Neuronal stem cell (in vitro differentiated cells): ENCODE results near the gene JPH4.

ENCODE experiments used
- DNase-seq: peaks from one replicate; pipeline ENCODE4 v3.0.0-alpha.2; 2013; ENCODE audit warnings: low spot score
- H2AFZ ChIP-seq: one replicate; pipeline ENCODE4 v1.6.1; 2013; ENCODE audit warnings: mild to moderate bottlenecking, low read length, inconsistent platforms
- H2AK5ac ChIP-seq: 2 replicates; pipeline ENCODE4 v1.6.1; 2013; ENCODE audit warnings: low read depth, mild to moderate bottlenecking, inconsistent platforms, low read length, moderate library complexity, mixed read lengths
- H2BK120ac ChIP-seq: 2 replicates; pipeline ENCODE4 v1.6.1; 2013; ENCODE audit warnings: low read depth, mild to moderate bottlenecking, inconsistent platforms, low read length, moderate library complexity, mixed read lengths
- H2BK12ac ChIP-seq: one replicate; pipeline ENCODE4 v1.6.1; 2013; ENCODE audit warnings: low read length, inconsistent platforms
- H2BK15ac ChIP-seq: 2 replicates; pipeline ENCODE4 v1.6.1; 2013; ENCODE audit warnings: mild to moderate bottlenecking, low read length, inconsistent platforms, mixed read lengths
- H2BK5ac ChIP-seq: one replicate; pipeline ENCODE4 v1.6.1; 2013; ENCODE audit warnings: inconsistent platforms, mild to moderate bottlenecking, low read length, moderate library complexity
- H3K14ac ChIP-seq: one replicate; pipeline ENCODE4 v1.6.1; 2013; ENCODE audit warnings: low read length, inconsistent platforms
- H3K18ac ChIP-seq: 2 replicates; pipeline ENCODE4 v1.6.1; 2013; ENCODE audit warnings: low read length, inconsistent platforms
- H3K23ac ChIP-seq: 2 replicates; pipeline ENCODE4 v1.6.1; 2013; ENCODE audit warnings: low read depth, mild to moderate bottlenecking, mixed read lengths, low read length, inconsistent platforms; ENCODE audit not compliant: poor library complexity
- H3K27ac ChIP-seq: replicated peaks from 3 replicates; pipeline ENCODE4 v1.5.1; 2013; ENCODE audit warnings: low read length, inconsistent platforms
- H3K27me3 ChIP-seq, 3 experiments: 2 replicates each; pipeline ENCODE4 v1.6.1; 2013; ENCODE audit warnings: low read length in 3 of 3, mild to moderate bottlenecking in 2 of 3, inconsistent platforms in 1 of 3, low read depth in 1 of 3, mixed read lengths in 1 of 3, moderate library complexity in 1 of 3; ENCODE audit not compliant: control insufficient read depth in 3 of 3, insufficient read depth in 3 of 3
- H3K36me3 ChIP-seq, 2 donors: replicated peaks in 1 of 2; 2 replicates each; pipeline ENCODE4 v1.6.1; 2013; ENCODE audit warnings: low read length in 2 of 2; ENCODE audit not compliant: control insufficient read depth in 2 of 2, insufficient read depth in 2 of 2
- H3K4ac ChIP-seq: 2 replicates; pipeline ENCODE4 v1.6.1; 2013; ENCODE audit warnings: inconsistent platforms, mild to moderate bottlenecking, low read length, moderate library complexity
- H3K4me1 ChIP-seq, 2 donors: 1 replicate in 1 of 2; 2 replicates in 1 of 2; pipeline ENCODE4 v1.6.1; 2013; ENCODE audit warnings: low read length in 2 of 2, low read depth in 1 of 2; ENCODE audit not compliant: control insufficient read depth in 2 of 2, insufficient read depth in 1 of 2
- H3K4me2 ChIP-seq: one replicate; pipeline ENCODE4 v1.6.1; 2013; ENCODE audit warnings: mild to moderate bottlenecking, low read length, inconsistent platforms; ENCODE audit not compliant: insufficient read depth, poor library complexity, severe bottlenecking
- H3K4me3 ChIP-seq, 2 donors: 2 replicates each; pipeline ENCODE4 v1.5.1; 2013; ENCODE audit warnings: low read length in 2 of 2, mild to moderate bottlenecking in 2 of 2, inconsistent platforms in 1 of 2, moderate library complexity in 1 of 2
- H3K79me1 ChIP-seq: one replicate; pipeline ENCODE4 v1.6.1; 2013; ENCODE audit warnings: low read depth, mild to moderate bottlenecking, inconsistent platforms, low read length, moderate library complexity
- H3K9ac ChIP-seq: one replicate; pipeline ENCODE4 v1.6.1; 2013; ENCODE audit warnings: mild to moderate bottlenecking, low read depth, low read length, inconsistent platforms; ENCODE audit not compliant: poor library complexity
- H3K9me3 ChIP-seq, 2 donors: replicated peaks in 1 of 2; 2 replicates each; pipeline versions ENCODE3 to v1.6.1; 2013; ENCODE audit warnings: low read length in 2 of 2, mild to moderate bottlenecking in 2 of 2, inconsistent platforms in 1 of 2, low read depth in 1 of 2, mixed read lengths in 1 of 2, moderate library complexity in 1 of 2; ENCODE audit not compliant: control insufficient read depth in 2 of 2, insufficient read depth in 1 of 2
- H4K8ac ChIP-seq: one replicate; pipeline ENCODE4 v1.6.1; 2013; ENCODE audit warnings: low read depth, mild to moderate bottlenecking, inconsistent platforms, low read length, moderate library complexity
- H4K91ac ChIP-seq: one replicate; pipeline ENCODE4 v1.6.1; 2013; ENCODE audit warnings: low read length, low read depth, mild to moderate bottlenecking, inconsistent platforms; ENCODE audit not compliant: poor library complexity
- WGBS, 2 donors: extraction: QIAGEN DNeasy Blood & Tissue Kit; methylation state at CpG; one replicate each; pipeline ENCODE4 v1.1.7; 2013; ENCODE audit warnings: missing lambda C conversion rate in 2 of 2, mixed read lengths in 1 of 2; ENCODE audit not compliant: insufficient read length in 2 of 2, insufficient replicate concordance in 1 of 2; ENCODE audit errors: extremely low coverage in 2 of 2; 5-methylcytosine and 5-hydroxymethylcytosine counted together

Gene JPH4

DNA sequence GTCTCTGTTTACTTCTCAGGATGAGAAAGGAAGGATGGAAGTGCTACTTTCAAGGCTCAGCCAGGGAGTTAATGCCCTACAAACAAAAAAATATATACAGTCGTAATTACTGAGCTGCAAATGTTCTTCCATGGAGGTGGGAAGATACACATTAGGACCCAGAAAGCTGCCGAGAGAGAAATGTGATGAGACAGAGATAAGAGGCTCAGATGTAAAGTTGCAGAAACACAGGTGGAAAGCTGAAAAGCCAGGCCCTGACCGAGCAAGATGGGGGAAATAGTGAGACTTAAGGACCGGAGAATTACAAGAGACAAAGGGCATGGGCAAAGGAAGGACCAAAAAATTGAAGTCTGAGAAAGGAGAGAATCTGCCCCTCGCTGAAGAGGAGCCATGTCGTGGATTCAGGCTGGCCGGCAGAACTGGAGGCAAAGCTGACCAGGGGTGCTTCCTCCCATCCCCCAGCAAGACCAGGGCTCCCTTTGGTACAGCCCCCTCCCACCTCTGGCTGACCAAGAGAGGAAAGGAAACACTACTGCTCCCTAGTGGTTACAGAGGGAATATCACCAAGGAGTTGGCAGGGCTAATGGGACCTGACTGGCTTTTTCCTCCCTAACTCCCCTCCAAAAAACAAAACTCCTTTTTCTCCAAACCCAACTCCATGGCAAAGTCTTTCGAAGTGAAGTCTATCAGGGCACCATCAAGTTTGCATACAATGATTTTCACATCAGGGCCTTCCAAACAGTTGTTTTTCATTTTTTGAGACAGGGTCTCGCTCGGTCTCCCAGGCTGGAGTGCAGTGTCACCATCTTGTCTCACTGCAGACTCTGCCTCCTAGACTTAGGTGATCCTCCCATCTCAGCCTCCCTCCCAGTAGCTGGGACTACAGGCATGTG is 39.1 kb downstream of the JPH4 start:
- Histone ChIP-seq H3K9me3 (no peaks in the 10 kb centered on the region), H3K4me3 (no peak overlapping the region)

DNA sequence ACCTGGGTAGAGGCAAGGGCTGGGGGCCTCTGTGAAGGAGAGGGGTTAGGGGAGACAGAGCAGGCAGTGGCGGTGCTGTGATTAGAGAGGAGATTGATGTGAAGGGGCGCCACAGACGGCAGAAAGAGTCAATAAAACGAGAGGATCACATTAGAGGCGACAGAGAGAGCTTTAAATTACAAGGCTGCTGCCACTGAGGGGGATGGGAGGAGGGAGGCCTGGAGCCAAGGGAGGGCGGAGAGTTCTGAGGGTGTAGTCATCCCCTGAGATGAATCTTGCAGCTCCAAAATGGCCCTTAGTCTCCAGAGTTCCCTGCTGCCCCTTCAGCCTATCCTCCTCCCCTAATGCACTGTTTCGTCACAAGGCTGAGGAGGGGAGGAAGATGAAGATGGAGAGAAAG is 39.8 kb downstream of the JPH4 start:
- H3K4me1 ChIP-seq, result peaks cover 8 to 21% of the 10 kb centered on the region in 2 donors
- H4K91ac ChIP-seq, result no peak overlapping the region
- peak overlapping the region; percentile 4 for H2AFZ ChIP-seq
- H3K79me1 ChIP-seq, result no peaks in the 10 kb centered on the region
- no peak overlapping the region for H3K4ac ChIP-seq
- H2BK5ac ChIP-seq, result no peak overlapping the region
- no peak overlapping the region for H4K8ac ChIP-seq
- no peak overlapping the region for H3K4me2 ChIP-seq
- peaks cover 11 to 14% of the 10 kb centered on the region in 2 donors for H3K36me3 ChIP-seq
- H2BK15ac ChIP-seq, result no peak overlapping the region
- H2BK120ac ChIP-seq, result no peak overlapping the region
- H3K4me3 ChIP-seq, result no peak overlapping the region
- no peaks in the 10 kb centered on the region for H3K9me3 ChIP-seq
- H3K23ac ChIP-seq, result no peak overlapping the region
- DNase-seq, result no peak
- H3K18ac ChIP-seq, result no peak overlapping the region
- no peaks in the 10 kb centered on the region for H3K27me3 ChIP-seq
- no peak overlapping the region for H3K14ac ChIP-seq
- WGBS, 2 donors, result no CpG with 5 or more reads among the region's 7 CpGs
- H3K27ac ChIP-seq, result peak overlapping the region; percentile 16
- H2BK12ac ChIP-seq, result no peak overlapping the region
- no peak overlapping the region for H2AK5ac ChIP-seq
- no peak overlapping the region for H3K9ac ChIP-seq

More for the DNA sequence above, 39.1 kb downstream of the JPH4 start:
- Histone ChIP-seq H3K79me1 (no peaks in the 10 kb centered on the region), H3K23ac (no peak overlapping the region), H4K8ac (no peak overlapping the region), H3K4me1 (peaks cover 8 to 23% of the 10 kb centered on the region in 2 donors), H3K36me3 (peaks cover 8 to 9% of the 10 kb centered on the region in 2 donors), H3K9ac (no peak overlapping the region), H3K27me3 (no peaks in the 10 kb centered on the region), H2BK5ac (no peak overlapping the region), H2AFZ (peak overlapping the region; percentile 75), H4K91ac (no peak overlapping the region), H2BK12ac (no peak overlapping the region), H2AK5ac (no peak overlapping the region), H3K4ac (no peak overlapping the region), H2BK120ac (no peak overlapping the region), H3K27ac (peak overlapping the region; percentile 16), H3K4me2 (peak overlapping the region; percentile 45), H2BK15ac (no peak overlapping the region), H3K14ac (no peak overlapping the region), H3K18ac (peak overlapping the region; percentile 28)
- DNase-seq, result peak; percentile 78
- no CpG with 5 or more reads among the region's 10 CpGs for WGBS, 2 donors

DNA sequence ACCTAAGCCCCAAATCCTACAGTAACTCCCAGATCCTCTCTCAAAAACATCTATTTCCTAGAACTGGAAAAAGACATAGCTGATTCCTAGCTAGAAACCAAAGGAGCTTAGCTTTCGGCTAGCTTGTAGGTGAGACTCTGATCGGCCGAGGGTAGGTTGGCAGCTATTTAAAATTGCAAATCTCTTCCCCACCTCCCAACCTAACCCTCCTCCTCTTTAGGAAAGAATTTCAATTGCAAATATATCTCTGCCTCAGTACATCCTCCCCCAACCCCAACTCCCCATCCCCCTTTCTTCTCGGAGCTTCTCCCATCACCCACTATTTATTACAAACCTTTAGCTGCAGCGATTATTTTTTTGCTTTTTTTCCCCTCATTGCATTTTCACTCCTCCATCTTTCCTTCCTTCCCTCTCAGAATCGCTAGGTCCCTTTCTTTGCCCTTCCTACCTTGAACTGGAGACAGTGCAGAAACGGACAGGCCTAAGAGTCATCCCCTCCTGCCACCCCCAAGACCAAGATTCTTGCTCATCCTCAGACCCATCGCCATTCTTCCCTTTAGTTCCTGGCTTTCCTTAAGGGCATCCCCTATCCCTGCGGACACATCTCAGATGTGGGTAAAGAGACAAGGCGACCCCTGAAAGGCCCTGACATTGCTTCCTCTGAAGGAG is 40.4 kb downstream of the JPH4 start:
- DNase-seq, result no peak
- no peak overlapping the region for H3K9ac ChIP-seq
- WGBS, 2 donors, result no CpG with 5 or more reads among the region's 10 CpGs
- H3K79me1 ChIP-seq, result no peaks in the 10 kb centered on the region
- no peak overlapping the region for H2BK5ac ChIP-seq
- H3K36me3 ChIP-seq, result peaks cover 10 to 14% of the 10 kb centered on the region in 2 donors
- peak overlapping the region; percentile 15 for H3K18ac ChIP-seq
- H2BK120ac ChIP-seq, result no peak overlapping the region
- H3K4me2 ChIP-seq, result no peak overlapping the region
- peaks cover 8 to 21% of the 10 kb centered on the region in 2 donors for H3K4me1 ChIP-seq
- no peak overlapping the region for H2BK12ac ChIP-seq
- no peak overlapping the region for H4K8ac ChIP-seq
- no peak overlapping the region for H2BK15ac ChIP-seq
- H3K4me3 ChIP-seq, result no peak overlapping the region
- H3K27ac ChIP-seq, result peak overlapping the region; percentile 11
- H4K91ac ChIP-seq, result no peak overlapping the region
- no peaks in the 10 kb centered on the region for H3K27me3 ChIP-seq
- no peak overlapping the region for H3K23ac ChIP-seq
- no peak overlapping the region for H3K4ac ChIP-seq
- H3K14ac ChIP-seq, result no peak overlapping the region
- H2AK5ac ChIP-seq, result no peak overlapping the region
- H2AFZ ChIP-seq, result peak overlapping the region; percentile 4
- no peaks in the 10 kb centered on the region for H3K9me3 ChIP-seq
